HFF-Myc (cell line): Measurements from ENCODE around the gene SLN.

ENCODE experiments used
- DNase-seq: peaks from one replicate; pipeline ENCODE4 v3.0.0-alpha.2; 2011; ENCODE audit warnings: low read depth; ENCODE audit errors: extremely low read depth
- H3K4me3 ChIP-seq: replicated peaks from 2 replicates; pipeline ENCODE4 v1.5.1; 2011; ENCODE audit warnings: low read depth, mild to moderate bottlenecking, control low read depth, low read length
- CTCF ChIP-seq: IDR thresholded peaks from 2 replicates; pipeline ENCODE4 v1.5.1; 2012; ENCODE audit warnings: mild to moderate bottlenecking, low read depth, low read length, control low read depth; ENCODE audit errors: missing control alignments

Gene SLN

GRCh38 chr11:107751082-107751481 is 39.2 kb upstream of the SLN start:
- H3K4me3 ChIP-seq, result no peak overlapping the region
- TF ChIP-seq CTCF, result no peak
- no peak for DNase-seq

- no peak overlapping the region for H3K4me3 ChIP-seq
- no peak for DNase-seq
- TF ChIP-seq CTCF, result no peak
Observed at GRCh38 chr11:107750313-107750712, 38.5 kb upstream of the SLN start.

GRCh38 chr11:107747622-107748021 is 35.8 kb upstream of the SLN start:
- no peak for DNase-seq
- no peak for TF ChIP-seq CTCF
- H3K4me3 ChIP-seq, result no peak overlapping the region

GRCh38 chr11:107744736-107745135 is 32.9 kb upstream of the SLN start:
- H3K4me3 ChIP-seq, result no peak overlapping the region
- TF ChIP-seq CTCF, result no peak
- DNase-seq, result no peak

GRCh38 chr11:107743191-107743590 is 31.3 kb upstream of the SLN start:
- no peak for DNase-seq
- no peak for TF ChIP-seq CTCF
- H3K4me3 ChIP-seq, result no peak overlapping the region

GRCh38 chr11:107741044-107741823 is 29.4 kb upstream of the SLN start:
- H3K4me3 ChIP-seq, result no peak overlapping the region
- peak; percentile 19 for DNase-seq
- peak; percentile 66 for TF ChIP-seq CTCF

GRCh38 chr11:107740271-107740670 is 28.4 kb upstream of the SLN start:
- H3K4me3 ChIP-seq, result no peak overlapping the region
- TF ChIP-seq CTCF, result no peak
- DNase-seq, result no peak
